GM21717 (cell line): Measurements from ENCODE around the gene ZNF205.

Experiments
- ATAC-seq: cut with Tn5 transposase; IDR thresholded peaks from one replicate; pipeline ENCODE4 v1.9.1; 2021; ENCODE audit warnings: mild to moderate bottlenecking, moderate library complexity; ENCODE audit not compliant: unreplicated experiment

The ZNF205 gene

GRCh38 chr16:3147046-3147756 is 34.8 kb downstream of the ZNF205 start:
- no peak for ATAC-seq

GRCh38 chr16:3147757-3148104 is 35.3 kb downstream of the ZNF205 start:
- no peak for ATAC-seq

GRCh38 chr16:3148256-3149192 is 36.1 kb downstream of the ZNF205 start:
- ATAC-seq: no peak

- no peak for ATAC-seq
Measured at GRCh38 chr16:3149193-3149530, 36.8 kb downstream of the ZNF205 start.

GRCh38 chr16:3149630-3150345 is 37.4 kb downstream of the ZNF205 start:
- ATAC-seq: no peak

- ATAC-seq: peak; percentile 64
Measured at GRCh38 chr16:3150346-3151218, 38.2 kb downstream of the ZNF205 start.

GRCh38 chr16:3152027-3152276 is 39.6 kb downstream of the ZNF205 start:
- no peak for ATAC-seq

- no peak for ATAC-seq
Measured at GRCh38 chr16:3152277-3152990, 40.0 kb downstream of the ZNF205 start.

- ATAC-seq: no peak
Measured at GRCh38 chr16:3152991-3153368, 40.6 kb downstream of the ZNF205 start.

GRCh38 chr16:3155181-3155580 is 42.8 kb downstream of the ZNF205 start:
- ATAC-seq: no peak

GRCh38 chr16:3155972-3156371 is 43.6 kb downstream of the ZNF205 start:
- no peak for ATAC-seq

- no peak for ATAC-seq
Measured at GRCh38 chr16:3157229-3158025, 45.0 kb downstream of the ZNF205 start.

- ATAC-seq: no peak
Measured at GRCh38 chr16:3158026-3158509, 45.7 kb downstream of the ZNF205 start.

GRCh38 chr16:3158510-3159314 is 46.3 kb downstream of the ZNF205 start:
- ATAC-seq: no peak

GRCh38 chr16:3161235-3162018 is 49.0 kb downstream of the ZNF205 start:
- ATAC-seq: no peak

GRCh38 chr16:3164121-3164991 is 52.0 kb downstream of the ZNF205 start:
- ATAC-seq: no peak
